A549 (cell line): ENCODE data around the gene CD79B.

Source experiments
- CHD4 ChIP-seq: fragments of 200-600 bp; sonication (generic); IDR thresholded peaks from 2 replicates; pipeline ENCODE4 v1.6.1; 2016; ENCODE audit warnings: antibody characterized with exemption, mild to moderate bottlenecking, borderline replicate concordance
- FOXS1 ChIP-seq: fragments of 250-450 bp; sonication (Bioruptor Pico); IDR thresholded peaks from 2 replicates; pipeline ENCODE4 v1.5.0; 2020; ENCODE audit warnings: mild to moderate bottlenecking, moderate library complexity
- HDAC2 ChIP-seq: fragments of 200-600 bp; sonication (generic); IDR thresholded peaks from 2 replicates; pipeline ENCODE4 v1.6.1; 2016
- JUNB ChIP-seq: fragments of >200 bp; sonication (Bioruptor Twin); formaldehyde crosslinking; IDR thresholded peaks from 2 replicates; pipeline ENCODE4 v1.6.1; 2016
- NFE2L2 ChIP-seq: fragments of 150-350 bp; conservative IDR thresholded peaks from 2 replicates; pipeline ENCODE4 v1.6.1; 2014; ENCODE audit warnings: low read length
- POLR2A ChIP-seq: IDR thresholded peaks from 2 replicates; pipeline ENCODE4 v1.6.1; 2012; ENCODE audit warnings: mild to moderate bottlenecking, low read length
- ZNF302 ChIP-seq: fragments of 250-450 bp; sonication (Bioruptor Pico); IDR thresholded peaks from 2 replicates; pipeline ENCODE4 v1.9.0; 2021; ENCODE audit warnings: inconsistent platforms, mild to moderate bottlenecking, moderate library complexity
- TF ChIP-seq, protein P1 (sequence below): fragments of >200 bp; sonication (Bioruptor Twin); formaldehyde crosslinking; IDR thresholded peaks from 3 replicates; pipeline ENCODE4 v1.5.1; 2016
- TF ChIP-seq, protein P2 (sequence below): IDR thresholded peaks from 2 replicates; pipeline ENCODE4 v1.6.1; 2012; ENCODE audit warnings: low read depth, borderline replicate concordance

DNA sequence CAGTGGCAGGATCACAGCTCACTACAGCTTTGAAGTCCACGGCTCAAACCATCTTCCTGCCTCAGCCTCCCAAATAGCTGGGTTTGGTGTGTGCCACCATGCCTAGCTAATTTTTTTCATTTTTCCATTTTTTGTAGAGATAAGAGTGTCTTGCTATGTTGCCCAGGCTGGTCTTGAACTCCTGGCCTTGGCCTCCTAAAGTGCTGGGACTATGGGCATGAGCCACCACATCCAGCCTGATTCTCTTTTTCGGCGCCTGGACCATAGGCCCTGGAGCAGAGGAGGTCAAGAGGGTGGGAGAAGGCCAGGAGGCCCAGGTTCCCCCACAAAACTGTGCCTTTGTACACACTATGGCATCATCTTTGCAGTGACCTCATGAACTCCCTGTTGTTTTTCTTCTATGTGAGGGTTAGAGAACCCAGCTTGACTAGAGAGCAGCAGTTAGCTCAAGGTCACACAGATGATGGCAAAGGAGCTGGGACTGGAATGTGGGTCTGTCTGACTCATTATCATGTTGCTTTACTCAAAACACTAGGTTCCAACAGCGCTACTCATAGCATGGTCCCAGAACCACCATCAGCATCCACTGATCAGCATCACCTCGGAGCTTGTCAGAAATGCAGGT is 24.3 kb upstream of the CD79B start:
- TF ChIP-seq POLR2A, result no peak
- TF ChIP-seq, protein P1, sequence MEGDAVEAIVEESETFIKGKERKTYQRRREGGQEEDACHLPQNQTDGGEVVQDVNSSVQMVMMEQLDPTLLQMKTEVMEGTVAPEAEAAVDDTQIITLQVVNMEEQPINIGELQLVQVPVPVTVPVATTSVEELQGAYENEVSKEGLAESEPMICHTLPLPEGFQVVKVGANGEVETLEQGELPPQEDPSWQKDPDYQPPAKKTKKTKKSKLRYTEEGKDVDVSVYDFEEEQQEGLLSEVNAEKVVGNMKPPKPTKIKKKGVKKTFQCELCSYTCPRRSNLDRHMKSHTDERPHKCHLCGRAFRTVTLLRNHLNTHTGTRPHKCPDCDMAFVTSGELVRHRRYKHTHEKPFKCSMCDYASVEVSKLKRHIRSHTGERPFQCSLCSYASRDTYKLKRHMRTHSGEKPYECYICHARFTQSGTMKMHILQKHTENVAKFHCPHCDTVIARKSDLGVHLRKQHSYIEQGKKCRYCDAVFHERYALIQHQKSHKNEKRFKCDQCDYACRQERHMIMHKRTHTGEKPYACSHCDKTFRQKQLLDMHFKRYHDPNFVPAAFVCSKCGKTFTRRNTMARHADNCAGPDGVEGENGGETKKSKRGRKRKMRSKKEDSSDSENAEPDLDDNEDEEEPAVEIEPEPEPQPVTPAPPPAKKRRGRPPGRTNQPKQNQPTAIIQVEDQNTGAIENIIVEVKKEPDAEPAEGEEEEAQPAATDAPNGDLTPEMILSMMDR, result no peak
- no peak for TF ChIP-seq NFE2L2
- TF ChIP-seq FOXS1 (CRISPR knock-in tag), result no peak
- TF ChIP-seq, protein P2, sequence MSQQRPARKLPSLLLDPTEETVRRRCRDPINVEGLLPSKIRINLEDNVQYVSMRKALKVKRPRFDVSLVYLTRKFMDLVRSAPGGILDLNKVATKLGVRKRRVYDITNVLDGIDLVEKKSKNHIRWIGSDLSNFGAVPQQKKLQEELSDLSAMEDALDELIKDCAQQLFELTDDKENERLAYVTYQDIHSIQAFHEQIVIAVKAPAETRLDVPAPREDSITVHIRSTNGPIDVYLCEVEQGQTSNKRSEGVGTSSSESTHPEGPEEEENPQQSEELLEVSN, result no peak
- TF ChIP-seq HDAC2, result no peak
- no peak for TF ChIP-seq ZNF302 (CRISPR knock-in tag)
- TF ChIP-seq JUNB, result no peak
- TF ChIP-seq CHD4, result no peak
